DOHH2 (cell line): ENCODE measurements around the gene ARID3A.

Experiments
- CTCF ChIP-seq: fragments of 200-600 bp; sonication (generic); IDR thresholded peaks from one replicate; pipeline ENCODE4 v1.5.1; 2014; ENCODE audit warnings: antibody characterized with exemption, mild to moderate bottlenecking, low read depth, low read length; ENCODE audit not compliant: poor library complexity, severe bottlenecking
- EZH2phosphoT487 ChIP-seq: fragments of 200-600 bp; sonication (generic); IDR thresholded peaks from 2 replicates; pipeline ENCODE4 v1.6.1; 2017; ENCODE audit warnings: borderline replicate concordance, mild to moderate bottlenecking, antibody characterized with exemption, low read length, moderate library complexity, mixed read lengths

GRCh38 chr19:1016647-1017114, 90.8 kb downstream of the ARID3A start:
- TF ChIP-seq CTCF (no peak), EZH2phosphoT487 (no peak)
